Panc1 (cell line): ENCODE data around the gene UBE2G1. TPM values are rescaled to one million over a fixed set of nuclear protein-coding genes. Genes with fewer than 3 reads are reported as not detected.

Experiments
- ATAC-seq: fragments of 200-7000 bp; cut with Tn5 transposase; 2 replicates; pipeline ENCODE4 v1.9.1; 2020; ENCODE audit warnings: mild to moderate bottlenecking, moderate library complexity
- BruUV-seq: library from RNA; stranded (reverse); fragments of 400-500 nt; replicated peaks from 2 replicates; lab custom pipeline; 2021; lab: Mats Ljungman, UMichigan
- CTCF ChIA-PET: fragments of 300-600 bp; sonication (Branson Sonifier 250); formaldehyde crosslinking; loops from one replicate; lab custom pipeline; 2022; ENCODE audit warnings: antibody characterized with exemption; lab: Charles Lee
- POLR2A ChIA-PET: fragments of 300-600 bp; sonication (Branson Sonifier 250); formaldehyde crosslinking; loops from one replicate; lab custom pipeline; 2022; ENCODE audit warnings: antibody characterized with exemption; lab: Charles Lee
- DNase-seq: peaks from one replicate; pipeline ENCODE4 v3.0.0-alpha.2; 2010; ENCODE audit warnings: low read depth, low spot score
- H3K27ac ChIP-seq: 2 replicates; pipeline ENCODE4 v1.5.1; 2011; ENCODE audit warnings: mild to moderate bottlenecking, low read length, inconsistent platforms
- H3K27me3 ChIP-seq: fragments of 200-500 bp; sonication (Bioruptor generic); 2 replicates; pipeline ENCODE4 v1.6.0; 2014; ENCODE audit warnings: low read length, inconsistent platforms; ENCODE audit not compliant: control insufficient read depth, insufficient read depth
- H3K36me3 ChIP-seq: fragments of 200-500 bp; sonication (Bioruptor generic); 2 replicates; pipeline ENCODE4 v1.5.1; 2014; ENCODE audit warnings: inconsistent platforms, mild to moderate bottlenecking, low read length, moderate library complexity; ENCODE audit not compliant: control insufficient read depth, insufficient read depth
- H3K4me1 ChIP-seq: 2 replicates; pipeline ENCODE4 v1.5.1; 2011; ENCODE audit warnings: inconsistent platforms, mild to moderate bottlenecking, low read length, moderate library complexity; ENCODE audit not compliant: control insufficient read depth, insufficient read depth
- H3K4me3 ChIP-seq, 2 experiments: 2 replicates each; pipeline ENCODE4 v1.5.1; 2011 to 2012; ENCODE audit warnings: low read depth in 2 of 2, low read length in 2 of 2, mild to moderate bottlenecking in 2 of 2, inconsistent platforms in 1 of 2, moderate library complexity in 1 of 2
- H3K9me3 ChIP-seq: fragments of 200-500 bp; sonication (Bioruptor generic); 2 replicates; pipeline ENCODE4 v1.5.1; 2014; ENCODE audit warnings: low read depth, mild to moderate bottlenecking, inconsistent platforms, low read length, moderate library complexity; ENCODE audit not compliant: control insufficient read depth, insufficient read depth
- CTCF ChIP-seq: fragments of 450-650 bp; IDR thresholded peaks from 2 replicates; pipeline ENCODE4 v1.5.1; 2017; ENCODE audit warnings: mild to moderate bottlenecking
- POLR2AphosphoS5 ChIP-seq: IDR thresholded peaks from 2 replicates; pipeline ENCODE4 v1.6.1; 2012; ENCODE audit warnings: mild to moderate bottlenecking, low read depth, low read length, moderate library complexity
- REST ChIP-seq, 2 experiments: IDR thresholded peaks; 2 replicates each; pipeline ENCODE4 v1.6.1; 2011 to 2012; ENCODE audit warnings: low read depth in 2 of 2, control low read depth in 1 of 2, low read length in 1 of 2, mild to moderate bottlenecking in 1 of 2, moderate library complexity in 1 of 2; ENCODE audit not compliant: insufficient read depth in 1 of 2
- SIN3A ChIP-seq: IDR thresholded peaks from 2 replicates; pipeline ENCODE4 v1.6.1; 2012; ENCODE audit warnings: low read depth, mild to moderate bottlenecking, low read length, moderate library complexity, borderline replicate concordance; ENCODE audit not compliant: insufficient read depth
- TCF7L2 ChIP-seq: IDR thresholded peaks from 2 replicates; pipeline ENCODE4 v1.6.1; 2011; ENCODE audit warnings: mild to moderate bottlenecking, low read depth, low read length, inconsistent platforms
- in situ Hi-C: cut with HindIII; loops from 2 replicates; pipeline ENCODE4 v1.10.0; 2016; ENCODE audit warnings: low sequenced_read_pairs, low pct_unique_long_range_greater_than_20kb
- intact Hi-C: fragments of 100-400 bp; cut with micrococcal nuclease; formaldehyde crosslinking; loops from one replicate; pipeline ENCODE4 v1.10.0; 2022; ENCODE audit not compliant: unreplicated experiment
- total RNA-seq: library from RNA; stranded (reverse); gene quantifications from one replicate; pipeline ENCODE4 v1.2.1, GENCODE V29; 2021; ENCODE audit not compliant: unreplicated experiment

The UBE2G1 gene
- total RNA-seq, 1 experiment from 2014 or later, result 119 TPM

- intact Hi-C loops, result no loop called here
- no TSS peak for BruUV-seq
These were observed 27.3 kb upstream of the UBE2G1 start for GRCh38 chr17:4393806-4394205.

GRCh38 chr17:4389079-4389478 is 22.6 kb upstream of the UBE2G1 start:
- in situ Hi-C loops, result no loop called here
- Histone ChIP-seq H3K36me3 (no peaks in the 10 kb centered on the region), H3K4me1 (no peaks in the 10 kb centered on the region), H3K4me3 (no peak overlapping the region), H3K27me3 (no peaks in the 10 kb centered on the region), H3K9me3 (no peaks in the 10 kb centered on the region), H3K27ac (no peak overlapping the region)
- ATAC-seq (peak; percentile 38; the same call in 1 of the 2 replicates), DNase-seq (no peak)
- ChIA-PET CTCF (interaction anchor here (0.5 to 0.7 kb wide), 2 partner anchors 35 to 443 kb away, joined by 3 to 4 read pairs; no protein-coding TSS in a partner anchor), POLR2A (interaction anchor here (0.6 kb wide), 1 partner anchor 26 kb away, joined by 3 read pairs; no protein-coding TSS in a partner anchor)
- intact Hi-C loops, result no loop called here
- no TSS peak for BruUV-seq
- no peak for TF ChIP-seq CTCF
- no peak for TF ChIP-seq TCF7L2
- no peak for TF ChIP-seq REST (IDR thresholded peaks at IDR 0.05; ENCODE audit: insufficient read depth in 1 of 2, low read depth in 2 of 2, low read length in 1 of 2)
- no peak for TF ChIP-seq POLR2AphosphoS5
- no peak for TF ChIP-seq SIN3A

More at GRCh38 chr17:4393806-4394205, 27.3 kb upstream of the UBE2G1 start:
- POLR2A ChIA-PET, result no interaction called here
- Histone ChIP-seq H3K4me1 (no peaks in the 10 kb centered on the region), H3K36me3 (no peaks in the 10 kb centered on the region), H3K9me3 (no peaks in the 10 kb centered on the region), H3K27ac (no peak overlapping the region), H3K27me3 (no peaks in the 10 kb centered on the region), H3K4me3 (no peak overlapping the region)
- ATAC-seq (no peak), DNase-seq (no peak)
- in situ Hi-C loops, result no loop called here
- CTCF ChIA-PET, result interaction anchor here (0.5 kb wide), 1 partner anchor 1985 kb away, joined by 4 read pairs; no protein-coding TSS in a partner anchor
- TF ChIP-seq POLR2AphosphoS5 (no peak), SIN3A (no peak), TCF7L2 (no peak), REST (IDR thresholded peaks at IDR 0.05; ENCODE audit: insufficient read depth in 1 of 2, low read depth in 2 of 2, low read length in 1 of 2) (no peak), CTCF (no peak)
